Astrocyte (in vitro differentiated cells and primary cell): ENCODE measurements around the gene TMEM151A.

ENCODE experiments used
- CTCF ChIP-seq: IDR thresholded peaks from 2 replicates; pipeline ENCODE4 v1.5.1; 2011; ENCODE audit warnings: low read depth, mild to moderate bottlenecking, inconsistent platforms, low read length, moderate library complexity; ENCODE audit not compliant: insufficient read depth
- EZH2 ChIP-seq: IDR thresholded peaks from 2 replicates; pipeline ENCODE4 v1.6.1; 2012; ENCODE audit warnings: mild to moderate bottlenecking, low read length, inconsistent platforms; ENCODE audit not compliant: insufficient read depth

- no peak for TF ChIP-seq EZH2
- TF ChIP-seq CTCF = no peak
These were observed 26.3 kb downstream of the TMEM151A start for GRCh38 chr11:66317723-66318599.
